Measurements from ENCODE around the gene IZUMO4. TPM values are rescaled to one million over a fixed set of nuclear protein-coding genes. Genes with fewer than 3 reads are reported as not detected.
"Not testable (repeated sequence)": the region's sequence is repeated elsewhere in the genome, so short reads cannot be mapped to it uniquely, and the experiment has no call there.

IZUMO4 gene
- total RNA-seq, 2 experiments from 2014 or later, result 17.4 to 17.9 TPM

- Mint-ChIP-seq H3K36me3 (ENCODE audit: low read depth) (peaks cover 44% of the 10 kb centered on the region), H3K9me3 (no peaks in the 10 kb centered on the region), H3K4me3 (no peak overlapping the region), H3K4me1 (ENCODE audit: low read depth) (no peaks in the 10 kb centered on the region), H3K27me3 (no peaks in the 10 kb centered on the region), H3K27ac (no peak overlapping the region)
- intact Hi-C loops (cut with DNase I, micrococcal nuclease), result no loop called here
- H3K4me3 ChIP-seq (ENCODE audit: low read length), result no peak overlapping the region
- no peak for TF ChIP-seq CTCF (IDR thresholded peaks at IDR 0.05)
- H3K4me1 ChIP-seq (ENCODE audit: insufficient read depth, low read length), result no peaks in the 10 kb centered on the region
- H3K9me3 ChIP-seq (ENCODE audit: control insufficient read depth in 1 of 2, insufficient read depth in 1 of 2, low read length in 2 of 2), result no peaks in the 10 kb centered on the region
- no peak overlapping the region for H3K27ac ChIP-seq (ENCODE audit: low read depth in 1 of 2, low read length in 2 of 2)
- ChIA-PET CTCF (no interaction called here), POLR2A (interaction anchor here (1.0 kb wide), 1 partner anchor 28 kb away, joined by 3 read pairs; no protein-coding TSS in a partner anchor)
- peak in 3 of 14 experiments; percentile 11 to 34 (median 12) for DNase-seq
- H3K36me3 ChIP-seq (ENCODE audit: insufficient read depth, low read length), result peaks cover 68% of the 10 kb centered on the region
- peak; percentile 17 for ATAC-seq (ENCODE audit: poor library complexity)
- no peaks in the 10 kb centered on the region for H3K27me3 ChIP-seq (ENCODE audit: control insufficient read depth in 1 of 2, insufficient read depth in 2 of 2, low read length in 2 of 2)
These were observed 27.1 kb downstream of the IZUMO4 start for GRCh38 chr19:2123682-2124387.

- intact Hi-C loops (cut with DNase I, micrococcal nuclease), result no loop called here
- Histone ChIP-seq H3K27ac (ENCODE audit: low read depth in 1 of 2, low read length in 2 of 2) (no peak overlapping the region), H3K4me1 (ENCODE audit: insufficient read depth, low read length) (no peaks in the 10 kb centered on the region), H3K36me3 (ENCODE audit: insufficient read depth, low read length) (peaks cover 71% of the 10 kb centered on the region), H3K4me3 (ENCODE audit: low read length) (no peak overlapping the region), H3K9me3 (ENCODE audit: control insufficient read depth in 1 of 2, insufficient read depth in 1 of 2, low read length in 2 of 2) (no peaks in the 10 kb centered on the region), H3K27me3 (ENCODE audit: control insufficient read depth in 1 of 2, insufficient read depth in 2 of 2, low read length in 2 of 2) (no peaks in the 10 kb centered on the region)
- Mint-ChIP-seq H3K4me1 (ENCODE audit: low read depth) (no peaks in the 10 kb centered on the region), H3K36me3 (ENCODE audit: low read depth) (peaks cover 36% of the 10 kb centered on the region), H3K27ac (no peak overlapping the region), H3K27me3 (no peaks in the 10 kb centered on the region), H3K9me3 (no peaks in the 10 kb centered on the region), H3K4me3 (no peak overlapping the region)
- TF ChIP-seq CTCF (IDR thresholded peaks at IDR 0.05), result no peak
- ChIA-PET CTCF (no interaction called here), POLR2A (no interaction called here)
- DNase-seq (no peak), ATAC-seq (ENCODE audit: poor library complexity) (no peak)
These were observed 30.3 kb downstream of the IZUMO4 start for GRCh38 chr19:2126879-2127518.

GRCh38 chr19:2127758-2128157, 31.0 kb downstream of the IZUMO4 start:
- Mint-ChIP-seq H3K9me3 (no peaks in the 10 kb centered on the region), H3K27ac (no peak overlapping the region), H3K36me3 (ENCODE audit: low read depth) (peaks cover 40% of the 10 kb centered on the region), H3K27me3 (no peaks in the 10 kb centered on the region), H3K4me1 (ENCODE audit: low read depth) (no peaks in the 10 kb centered on the region), H3K4me3 (no peak overlapping the region)
- H3K4me1 ChIP-seq (ENCODE audit: insufficient read depth, low read length), result no peaks in the 10 kb centered on the region
- H3K27ac ChIP-seq (ENCODE audit: low read depth in 1 of 2, low read length in 2 of 2), result no peak overlapping the region
- TF ChIP-seq CTCF (IDR thresholded peaks at IDR 0.05), result no peak
- no peaks in the 10 kb centered on the region for H3K9me3 ChIP-seq (ENCODE audit: control insufficient read depth in 1 of 2, insufficient read depth in 1 of 2, low read length in 2 of 2)
- H3K36me3 ChIP-seq (ENCODE audit: insufficient read depth, low read length), result peaks cover 71% of the 10 kb centered on the region
- ChIA-PET CTCF (no interaction called here), POLR2A (no interaction called here)
- intact Hi-C loops (cut with DNase I, micrococcal nuclease), result no loop called here
- DNase-seq, result no peak
- no peak overlapping the region for H3K4me3 ChIP-seq (ENCODE audit: low read length)
- no peak for ATAC-seq (ENCODE audit: poor library complexity)
- H3K27me3 ChIP-seq (ENCODE audit: control insufficient read depth in 1 of 2, insufficient read depth in 2 of 2, low read length in 2 of 2), result no peaks in the 10 kb centered on the region

- intact Hi-C loops (cut with DNase I, micrococcal nuclease); H3K27ac ChIP-seq (ENCODE audit: low read depth in 1 of 2, low read length in 2 of 2); H3K27me3 ChIP-seq (ENCODE audit: control insufficient read depth in 1 of 2, insufficient read depth in 2 of 2, low read length in 2 of 2); H3K9me3 Mint-ChIP-seq; H3K4me1 ChIP-seq (ENCODE audit: insufficient read depth, low read length); H3K27ac Mint-ChIP-seq; H3K4me3 ChIP-seq (ENCODE audit: low read length); ATAC-seq (ENCODE audit: poor library complexity); H3K4me3 Mint-ChIP-seq; H3K9me3 ChIP-seq (ENCODE audit: control insufficient read depth in 1 of 2, insufficient read depth in 1 of 2, low read length in 2 of 2); H3K27me3 Mint-ChIP-seq; POLR2A ChIA-PET; CTCF ChIA-PET; H3K4me1 Mint-ChIP-seq (ENCODE audit: low read depth); DNase-seq: not testable (repeated sequence)
- H3K36me3 Mint-ChIP-seq (ENCODE audit: low read depth), result peaks cover 45% of the 10 kb centered on the region
- peaks cover 71% of the 10 kb centered on the region for H3K36me3 ChIP-seq (ENCODE audit: insufficient read depth, low read length)
These were observed 31.5 kb downstream of the IZUMO4 start for GRCh38 chr19:2128252-2128651.
